Measurements from ENCODE around the gene CAPN12.

- TF ChIP-seq USF1 (IDR thresholded peaks at IDR 0.05) (no peak), CEBPB (IDR thresholded peaks at IDR 0.05) (no peak), MAX (IDR thresholded peaks at IDR 0.05) (no peak), NFIC (IDR thresholded peaks at IDR 0.05) (no peak)
Observed at GRCh38 chr19:38696729-38697055, 47.6 kb downstream of the CAPN12 start.

Data from Ishikawa (cell line).